NB4 (cell line): ENCODE results near the gene SLC49A3.

ENCODE experiments used
- DNase-seq: peaks from one replicate; pipeline ENCODE4 v3.0.0; 2010; ENCODE audit warnings: low read depth
- H3K4me3 ChIP-seq: one replicate; pipeline ENCODE4 v1.5.1; 2011; ENCODE audit warnings: mild to moderate bottlenecking, low read depth, low read length, moderate library complexity
- MYC ChIP-seq: IDR thresholded peaks from 2 replicates; pipeline ENCODE4 v1.6.1; 2011; ENCODE audit warnings: low read depth, low read length
- POLR2A ChIP-seq: IDR thresholded peaks from 2 replicates; pipeline ENCODE4 v1.6.1; 2011; ENCODE audit warnings: mild to moderate bottlenecking; ENCODE audit not compliant: insufficient read length; ENCODE audit errors: extremely low read depth
- TF ChIP-seq, protein P1 (sequence below): IDR thresholded peaks from 2 replicates; pipeline ENCODE4 v1.6.1; 2011; ENCODE audit warnings: low read depth, low read length
- TF ChIP-seq, protein P2 (sequence below): IDR thresholded peaks from one replicate; pipeline ENCODE4 v1.5.1; 2012; ENCODE audit warnings: low read depth, low read length

The SLC49A3 gene

DNA sequence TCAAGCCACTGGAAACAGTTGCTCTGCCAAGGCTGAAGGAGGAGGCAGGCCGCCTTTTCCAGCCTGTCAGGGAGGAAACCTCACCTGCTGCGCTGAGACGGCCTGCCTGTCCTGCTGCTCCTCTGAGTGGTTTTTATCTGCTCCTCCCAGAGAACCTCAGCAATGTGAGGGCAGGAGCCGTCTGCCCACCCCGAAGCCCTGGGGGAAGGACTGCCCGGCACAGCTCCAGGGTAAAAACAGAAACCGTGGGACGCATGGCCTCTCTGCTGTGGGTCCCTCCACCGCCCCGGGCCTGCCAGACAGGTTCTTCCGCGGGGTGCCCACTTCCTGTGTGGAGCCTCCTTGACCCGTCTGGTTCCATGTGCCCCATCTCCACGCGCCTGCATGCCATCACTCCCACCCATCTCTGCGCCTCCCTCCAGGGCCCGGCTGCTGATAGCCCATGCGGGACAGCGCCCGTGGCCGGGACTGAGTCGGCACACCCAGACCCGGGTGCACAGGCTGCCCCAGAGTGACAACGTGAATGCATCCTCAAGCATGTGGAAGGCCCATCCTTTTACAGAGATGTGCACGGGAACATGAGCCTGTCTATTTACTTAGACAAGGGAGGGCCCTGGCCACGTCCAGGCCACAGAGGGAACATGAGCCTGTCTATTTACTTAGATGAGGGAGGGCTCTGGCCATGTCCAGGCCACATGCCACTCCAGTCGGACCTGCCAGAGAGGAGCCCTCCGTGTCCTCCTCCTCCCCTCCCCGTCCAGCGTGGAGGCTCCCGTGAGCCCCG lies 4.0 kb upstream of the SLC49A3 start:
- TF ChIP-seq, protein P1, sequence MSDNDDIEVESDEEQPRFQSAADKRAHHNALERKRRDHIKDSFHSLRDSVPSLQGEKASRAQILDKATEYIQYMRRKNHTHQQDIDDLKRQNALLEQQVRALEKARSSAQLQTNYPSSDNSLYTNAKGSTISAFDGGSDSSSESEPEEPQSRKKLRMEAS = no peak
- TF ChIP-seq POLR2A = no peak
- no peak for DNase-seq
- no peak overlapping the region for H3K4me3 ChIP-seq

DNA sequence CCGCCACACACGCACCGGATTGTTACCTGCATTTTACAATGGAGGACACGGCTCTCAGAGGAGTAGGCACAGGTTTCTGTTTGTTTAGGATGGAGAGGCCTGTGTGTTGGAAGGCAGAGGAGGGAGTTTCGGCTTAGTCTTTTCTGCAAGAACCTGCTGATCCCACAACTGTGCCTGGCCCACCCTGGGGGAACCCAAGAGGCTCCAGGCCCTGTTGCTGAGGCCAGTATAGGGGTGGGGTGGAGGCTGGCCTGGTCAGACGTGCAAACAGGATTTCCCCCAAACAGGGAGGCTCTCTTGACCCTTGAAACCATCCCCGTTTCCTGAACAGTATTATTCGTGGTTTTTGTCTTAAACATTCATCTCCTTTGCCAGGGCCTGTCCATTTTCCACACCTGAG lies 772 bp upstream of the SLC49A3 start:
- no peak overlapping the region for H3K4me3 ChIP-seq
- no peak for TF ChIP-seq MYC
- TF ChIP-seq, protein P2, sequence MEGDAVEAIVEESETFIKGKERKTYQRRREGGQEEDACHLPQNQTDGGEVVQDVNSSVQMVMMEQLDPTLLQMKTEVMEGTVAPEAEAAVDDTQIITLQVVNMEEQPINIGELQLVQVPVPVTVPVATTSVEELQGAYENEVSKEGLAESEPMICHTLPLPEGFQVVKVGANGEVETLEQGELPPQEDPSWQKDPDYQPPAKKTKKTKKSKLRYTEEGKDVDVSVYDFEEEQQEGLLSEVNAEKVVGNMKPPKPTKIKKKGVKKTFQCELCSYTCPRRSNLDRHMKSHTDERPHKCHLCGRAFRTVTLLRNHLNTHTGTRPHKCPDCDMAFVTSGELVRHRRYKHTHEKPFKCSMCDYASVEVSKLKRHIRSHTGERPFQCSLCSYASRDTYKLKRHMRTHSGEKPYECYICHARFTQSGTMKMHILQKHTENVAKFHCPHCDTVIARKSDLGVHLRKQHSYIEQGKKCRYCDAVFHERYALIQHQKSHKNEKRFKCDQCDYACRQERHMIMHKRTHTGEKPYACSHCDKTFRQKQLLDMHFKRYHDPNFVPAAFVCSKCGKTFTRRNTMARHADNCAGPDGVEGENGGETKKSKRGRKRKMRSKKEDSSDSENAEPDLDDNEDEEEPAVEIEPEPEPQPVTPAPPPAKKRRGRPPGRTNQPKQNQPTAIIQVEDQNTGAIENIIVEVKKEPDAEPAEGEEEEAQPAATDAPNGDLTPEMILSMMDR = no peak
- TF ChIP-seq, protein P1 = no peak
- no peak for TF ChIP-seq POLR2A
- no peak for DNase-seq

DNA sequence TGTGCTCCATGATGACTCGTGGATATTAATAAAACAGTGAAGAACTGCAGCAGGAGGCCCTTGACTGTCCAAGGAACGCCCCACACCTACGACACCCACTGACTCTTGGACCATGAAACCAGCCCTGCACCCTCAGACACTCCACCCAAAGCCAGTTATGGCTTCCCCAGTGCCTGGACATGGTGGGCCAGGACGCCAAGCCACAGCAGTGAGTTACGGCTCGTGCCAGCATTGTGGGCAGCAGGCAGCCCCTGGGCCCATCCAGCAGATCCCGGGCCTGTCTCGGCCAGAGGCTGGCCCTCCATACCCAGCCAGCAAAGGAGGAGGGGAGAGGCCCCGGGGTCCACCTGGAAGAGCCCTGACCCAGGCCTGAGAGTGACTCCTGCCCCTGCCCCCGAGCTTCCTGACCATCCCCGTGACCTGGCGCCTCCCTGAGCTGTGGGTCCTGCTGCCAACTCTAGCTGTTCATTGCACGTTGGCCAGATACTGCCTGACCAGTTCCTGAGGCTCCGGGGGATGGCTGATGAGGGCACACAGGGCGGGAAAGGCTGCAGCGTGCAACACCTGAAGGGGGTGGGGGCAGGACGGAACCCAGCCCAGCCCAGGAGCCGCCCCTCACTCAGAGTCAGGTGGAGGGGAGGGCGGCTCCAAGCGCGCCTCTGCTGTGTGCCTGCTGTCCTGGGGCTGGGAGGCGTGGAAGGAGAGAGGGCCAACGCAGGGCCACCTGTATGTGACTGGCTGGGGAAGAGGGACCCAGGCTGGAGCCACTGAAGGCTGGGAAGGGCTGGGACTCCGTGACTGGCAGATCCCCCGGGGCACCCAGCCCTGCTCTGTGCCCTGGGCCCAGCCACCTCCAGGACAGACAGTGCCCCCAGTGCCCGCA lies 739 bp downstream of the SLC49A3 start:
- no peak overlapping the region for H3K4me3 ChIP-seq
- no peak for DNase-seq
- TF ChIP-seq POLR2A = no peak
- TF ChIP-seq, protein P2 = no peak
- TF ChIP-seq, protein P1 = no peak
- no peak for TF ChIP-seq MYC

DNA sequence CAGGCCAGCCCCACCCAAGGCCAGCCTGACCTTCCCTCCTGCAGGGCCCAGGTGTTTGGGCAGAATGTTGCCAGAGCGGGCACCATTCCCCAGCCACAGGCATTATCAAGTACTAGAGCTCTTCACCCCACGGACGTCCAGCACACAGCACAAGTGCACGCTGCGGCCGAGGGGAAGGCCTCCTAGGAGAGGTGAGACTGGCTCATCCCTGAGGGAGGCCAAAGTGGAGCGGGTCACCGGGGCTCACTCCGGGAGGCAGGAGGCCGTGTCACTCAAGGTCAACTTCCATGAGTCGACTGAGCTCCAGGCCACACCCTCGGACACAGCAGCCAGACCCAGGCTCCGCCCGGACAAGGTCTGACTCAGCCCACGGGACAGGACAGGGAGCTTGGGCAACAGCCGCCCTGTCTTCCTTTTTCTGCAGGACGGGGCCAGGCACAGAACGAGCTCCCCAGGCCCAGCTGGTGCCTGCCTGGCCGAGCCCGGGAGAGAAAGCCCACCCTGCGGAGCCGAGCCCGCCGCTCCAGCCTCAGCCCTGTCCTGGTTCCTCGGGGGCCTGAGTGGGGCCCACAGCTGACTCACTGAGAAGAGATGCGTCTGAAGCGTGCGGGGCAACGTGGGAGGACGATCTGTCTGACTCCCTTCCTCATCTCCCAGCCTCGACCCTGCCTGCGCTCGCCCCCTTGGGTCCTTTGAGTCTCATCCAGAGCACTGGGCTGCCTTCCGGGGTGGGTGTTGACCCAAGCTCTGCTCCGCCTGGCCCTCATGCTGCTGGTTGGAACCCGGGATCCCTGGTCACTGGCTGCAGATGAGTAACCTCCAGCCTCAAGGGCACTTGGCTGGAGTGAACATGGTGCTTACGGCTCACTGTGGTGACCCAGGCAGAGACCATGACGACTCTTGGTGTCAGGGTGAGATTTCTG lies 1.6 kb downstream of the SLC49A3 start:
- peak overlapping the region; percentile 39 for H3K4me3 ChIP-seq
- TF ChIP-seq POLR2A = peak; percentile 69
- TF ChIP-seq, protein P1 = peak; percentile 57; the same call in 1 of the 2 replicates
- peak; percentile 42; the same call in 1 of the 2 replicates for TF ChIP-seq MYC
- TF ChIP-seq, protein P2 = no peak

DNA sequence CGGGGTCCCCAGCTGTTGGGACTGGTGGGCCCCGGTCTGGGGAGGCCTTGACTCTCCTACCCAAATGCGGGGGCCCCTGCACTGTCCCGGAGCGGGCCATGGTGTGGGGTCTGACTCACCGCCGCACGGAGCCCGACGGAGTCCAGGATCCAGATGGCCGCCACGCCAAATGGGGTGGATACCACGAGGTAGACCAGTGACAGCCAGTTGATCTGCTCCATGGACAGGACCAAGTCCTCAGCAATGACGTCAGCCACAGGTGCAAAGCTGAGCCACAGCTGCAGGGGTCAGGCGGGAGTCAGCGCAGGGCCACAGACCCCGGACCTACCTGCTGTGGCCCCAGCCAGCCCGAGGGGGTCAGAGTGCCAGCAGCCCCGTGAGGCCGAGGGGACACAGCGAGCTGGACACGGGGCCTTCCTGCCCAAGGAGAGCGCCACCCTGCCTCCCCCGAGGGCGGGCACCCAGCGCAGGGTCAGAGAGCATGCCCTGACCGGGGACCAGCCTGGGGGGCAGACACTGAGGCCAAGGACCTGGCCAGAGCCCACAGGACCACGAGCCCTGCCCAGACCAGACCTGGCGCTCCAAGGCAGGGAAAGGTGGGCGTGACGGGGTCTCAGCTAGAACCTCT lies 2.4 kb downstream of the SLC49A3 start:
- TF ChIP-seq POLR2A (no peak), MYC (no peak)
- DNase-seq = no peak

More for the DNA sequence above, 1.6 kb downstream of the SLC49A3 start:
- peak; percentile 96 for DNase-seq

DNA sequence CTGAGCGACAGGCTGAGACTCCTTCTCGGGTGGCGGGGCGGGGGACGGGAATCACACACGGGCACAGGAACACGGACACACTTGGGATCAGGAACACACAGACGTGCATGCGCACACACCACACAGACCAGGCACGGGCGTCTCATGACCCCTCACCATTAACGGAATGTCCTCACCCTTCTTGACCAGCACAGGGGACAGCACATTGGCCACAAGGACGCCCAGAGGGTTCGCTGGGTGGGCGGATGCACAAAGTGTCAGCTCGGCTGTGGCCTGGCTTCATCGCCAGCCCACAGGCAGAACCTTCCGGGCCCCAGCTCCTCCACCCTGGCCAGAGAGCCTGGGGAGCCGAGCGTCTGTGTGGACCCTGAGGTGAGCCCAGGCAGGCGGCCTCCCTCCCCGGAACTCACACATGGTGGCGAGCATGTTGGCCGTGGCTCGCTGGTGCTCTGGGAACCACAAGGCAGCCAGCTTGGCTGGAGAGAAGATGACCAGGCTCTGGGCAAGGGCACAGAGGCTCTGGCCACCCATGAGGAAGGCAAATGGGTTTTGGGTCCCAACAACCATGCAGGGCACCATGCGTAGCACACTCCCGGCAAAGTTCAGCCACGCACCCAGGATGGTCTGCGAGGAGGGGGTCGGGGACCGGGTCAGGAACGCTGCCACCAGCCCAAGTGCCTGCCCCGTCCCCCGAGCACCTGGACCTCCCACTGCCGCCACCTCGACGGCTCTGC lies 3.1 kb downstream of the SLC49A3 start:
- TF ChIP-seq MYC = no peak
- TF ChIP-seq, protein P2 = no peak
- TF ChIP-seq, protein P1 = no peak
- TF ChIP-seq POLR2A = no peak
- H3K4me3 ChIP-seq = no peak overlapping the region
- DNase-seq = no peak

More for the DNA sequence above, 2.4 kb downstream of the SLC49A3 start:
- no peak overlapping the region for H3K4me3 ChIP-seq
